Measurements from ENCODE around the gene HTR3A.

HTR3A gene

GRCh38 chr11:114025329-114025907, 50.5 kb downstream of the HTR3A start:
- no peak for DNase-seq

GRCh38 chr11:114026355-114026754, 51.4 kb downstream of the HTR3A start:
- DNase-seq = no peak

- no peak for DNase-seq
Observed at GRCh38 chr11:114027391-114027790, 52.5 kb downstream of the HTR3A start.

- DNase-seq = no peak
Observed at GRCh38 chr11:114027926-114028325, 53.0 kb downstream of the HTR3A start.

- DNase-seq = no peak
Observed at GRCh38 chr11:114031246-114031966, 56.5 kb downstream of the HTR3A start.

- no peak for DNase-seq
Observed at GRCh38 chr11:114031967-114032320, 57.0 kb downstream of the HTR3A start.

GRCh38 chr11:114033066-114033465, 58.2 kb downstream of the HTR3A start:
- DNase-seq = no peak

GRCh38 chr11:114033572-114033971, 58.7 kb downstream of the HTR3A start:
- no peak for DNase-seq

- DNase-seq = no peak
Observed at GRCh38 chr11:114034956-114035355, 60.0 kb downstream of the HTR3A start.

GRCh38 chr11:114036147-114036811, 61.4 kb downstream of the HTR3A start:
- no peak for DNase-seq

GRCh38 chr11:114036958-114037357, 62.0 kb downstream of the HTR3A start:
- DNase-seq = no peak

GRCh38 chr11:114039551-114039950, 64.6 kb downstream of the HTR3A start:
- no peak for DNase-seq

Measured in DMS 273 treated with DMSO at 0.1 percent for 48 hours (cell line).